ENCODE data around the gene C2CD3. TPM values are rescaled to one million over a fixed set of nuclear protein-coding genes. Genes with fewer than 3 reads are reported as not detected.

The C2CD3 gene
- total and polyA plus RNA-seq, 10 of the 15 experiments (the other 5 are each of a cell fraction or from before 2014, with no cell fraction given), result 2.3 to 24.0 (median 16.3) TPM

- no peak for TF ChIP-seq FOXM1 (IDR thresholded peaks at IDR 0.05; ENCODE audit: low read depth, low read length)
- no peak for TF ChIP-seq ZNF622 (IDR thresholded peaks at IDR 0.05)
- no peak for TF ChIP-seq SIX5 (IDR thresholded peaks at IDR 0.05; ENCODE audit: low read depth, low read length, severe bottlenecking)
- TF ChIP-seq RELB (IDR thresholded peaks at IDR 0.05; ENCODE audit: low read depth), result no peak
- TF ChIP-seq PBX3 (IDR thresholded peaks at IDR 0.05; ENCODE audit: insufficient replicate concordance, low read depth, low read length), result no peak
- TF ChIP-seq RBBP5 (conservative IDR thresholded peaks at IDR 0.05), result no peak
- TF ChIP-seq FOXK2 (IDR thresholded peaks at IDR 0.05), result no peak
- TF ChIP-seq POLR2AphosphoS5 (IDR thresholded peaks at IDR 0.05; ENCODE audit: low read length), result no peak
- TF ChIP-seq TCF3 (IDR thresholded peaks at IDR 0.05; ENCODE audit: borderline replicate concordance, insufficient read depth, low read depth, low read length), result no peak
Measured at GRCh38 chr11:74094393-74094792, 76.4 kb downstream of the C2CD3 start (continued).

- H3K9me3 ChIP-seq (replicated peaks; ENCODE audit: control insufficient read depth, insufficient read depth, low read length), result no peaks in the 10 kb centered on the region
- H2AFZ ChIP-seq (ENCODE audit: control insufficient read depth, low read depth, low read length), result no peak overlapping the region
- no peaks in the 10 kb centered on the region for H3K27me3 ChIP-seq (replicated peaks in 1 of 2; ENCODE audit: control insufficient read depth in 2 of 2, insufficient read depth in 2 of 2, low read length in 1 of 2)
- CTCF ChIA-PET, result no interaction called here
- H4K20me1 ChIP-seq (ENCODE audit: control insufficient read depth, insufficient read depth), result no peaks in the 10 kb centered on the region
- peaks cover 1 to 24% of the 10 kb centered on the region in 2 experiments for H3K36me3 ChIP-seq (ENCODE audit: control insufficient read depth in 2 of 2, insufficient read depth in 2 of 2, low read length in 1 of 2)
- SMC1A ChIA-PET (ENCODE audit: uncharacterized antibody, unreplicated experiment), result no interaction called here
- no peak for TF ChIP-seq RELA (IDR thresholded peaks at IDR 0.05; ENCODE audit: borderline replicate concordance, partially characterized antibody)
- no peak for TF ChIP-seq SIN3A (IDR thresholded peaks at IDR 0.05; ENCODE audit: low read depth, low read length)
- TF ChIP-seq IKZF2 (IDR thresholded peaks at IDR 0.05), result no peak
- RAD21 ChIA-PET (ENCODE audit: unreplicated experiment), result no interaction called here
- in situ Hi-C loops (cut with MboI), result no loop called here
- no peak overlapping the region for H3K4me3 ChIP-seq
- no peak overlapping the region for H3K9ac ChIP-seq (ENCODE audit: control insufficient read depth, insufficient read depth, low read length)
- no peak for DNase-seq (ENCODE audit: low read depth, low spot score)
- intact Hi-C loops (cut with micrococcal nuclease; ENCODE audit: unreplicated experiment), result loop anchor here (5.0 kb wide), 1 partner anchor 130 kb away; no protein-coding TSS in a partner anchor
- no peak overlapping the region for H3K27ac ChIP-seq (ENCODE audit: control insufficient read depth, insufficient read depth)
- no peak for ATAC-seq
- H3K79me2 ChIP-seq (ENCODE audit: control insufficient read depth, insufficient read depth, low read length), result no peaks in the 10 kb centered on the region
- no peak for FAIRE-seq
- POLR2A ChIA-PET, result no interaction called here
- no TSS peak for BruUV-seq (replicated peaks)
- H3K4me2 ChIP-seq (ENCODE audit: control insufficient read depth, insufficient read depth), result no peak overlapping the region
- WGBS (ENCODE audit: insufficient coverage, insufficient replicate concordance, low lambda C conversion rate, missing lambda C conversion rate), result 85% methylated on average over 6 of the region's 6 CpGs
- no peaks in the 10 kb centered on the region for H3K4me1 ChIP-seq (ENCODE audit: control insufficient read depth, insufficient read depth, low read length)
Measured at GRCh38 chr11:74092425-74092824, 78.4 kb downstream of the C2CD3 start.
